GM21717 (cell line): ENCODE results near the gene MDH2.
"Not testable (repeated sequence)": the region's sequence is repeated elsewhere in the genome, so short reads cannot be mapped to it uniquely, and the experiment has no call there.

Experiments
- ATAC-seq: cut with Tn5 transposase; IDR thresholded peaks from one replicate; pipeline ENCODE4 v1.9.1; 2021; ENCODE audit warnings: mild to moderate bottlenecking, moderate library complexity; ENCODE audit not compliant: unreplicated experiment

MDH2 gene

DNA sequence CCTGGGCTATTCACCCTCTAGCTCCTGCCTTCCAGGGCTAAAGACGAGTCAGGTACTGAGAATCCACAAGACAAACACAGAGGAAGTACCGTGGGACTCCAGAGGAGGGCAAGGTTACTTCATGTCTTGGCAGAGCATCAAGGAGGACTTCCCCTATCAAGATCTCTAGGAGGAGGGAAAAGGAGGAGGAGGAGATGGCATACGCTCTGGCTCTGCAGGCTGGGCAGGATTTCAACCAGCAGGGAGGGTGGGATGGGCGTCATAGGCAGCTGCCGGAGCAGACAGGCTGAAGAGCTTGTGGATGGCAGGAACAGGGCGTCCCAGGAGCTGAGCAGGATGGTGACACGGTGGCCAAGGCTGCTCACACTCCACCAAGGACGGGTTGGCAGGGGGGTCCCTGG is 21.3 kb downstream of the MDH2 start:
- ATAC-seq: no peak

DNA sequence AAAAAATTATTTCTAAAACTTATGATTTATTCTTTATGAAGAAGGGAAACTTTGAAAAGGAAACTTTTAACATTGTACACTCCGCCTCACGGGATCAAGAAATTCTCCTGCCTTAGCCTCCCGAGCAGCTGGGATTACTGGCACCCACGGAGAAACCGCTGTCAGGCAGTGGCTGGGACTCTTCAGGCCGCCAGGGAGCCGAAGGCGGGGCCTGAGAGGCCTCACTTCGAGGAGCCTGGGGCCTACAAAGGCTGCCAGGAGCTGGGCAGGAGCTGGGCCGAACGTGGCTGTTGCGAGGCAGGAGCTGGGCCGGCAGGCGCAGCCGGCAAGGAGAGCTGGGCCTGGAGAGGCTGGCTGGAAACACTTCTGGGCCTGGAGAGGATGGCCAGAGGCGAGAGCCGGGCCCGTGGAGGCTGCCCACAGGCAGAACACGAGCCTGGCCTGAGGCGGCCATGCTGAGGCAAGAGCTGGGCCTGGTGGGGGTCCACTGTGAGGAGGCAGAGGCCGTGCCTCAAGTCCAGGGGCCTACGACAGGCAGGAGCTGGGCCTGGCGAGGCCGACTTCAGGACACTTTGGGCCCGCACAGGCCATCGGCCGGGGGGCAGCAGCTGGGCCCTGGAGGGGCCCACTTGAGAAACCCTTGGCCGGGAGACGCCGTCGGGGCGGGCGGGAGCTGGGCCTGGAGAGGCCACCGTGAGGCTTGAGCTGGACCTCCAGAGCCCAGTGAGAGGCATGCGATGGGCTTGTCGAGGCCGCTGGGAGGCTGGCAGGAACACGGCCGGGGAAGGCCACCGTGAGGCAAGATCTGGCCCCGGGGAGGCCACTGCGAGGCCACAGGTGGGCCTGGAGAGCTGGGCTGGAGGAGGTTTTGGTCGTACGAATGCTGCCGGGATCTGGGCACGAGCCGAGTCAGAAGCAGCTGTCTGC is 23.7 kb downstream of the MDH2 start:
- no peak for ATAC-seq

DNA sequence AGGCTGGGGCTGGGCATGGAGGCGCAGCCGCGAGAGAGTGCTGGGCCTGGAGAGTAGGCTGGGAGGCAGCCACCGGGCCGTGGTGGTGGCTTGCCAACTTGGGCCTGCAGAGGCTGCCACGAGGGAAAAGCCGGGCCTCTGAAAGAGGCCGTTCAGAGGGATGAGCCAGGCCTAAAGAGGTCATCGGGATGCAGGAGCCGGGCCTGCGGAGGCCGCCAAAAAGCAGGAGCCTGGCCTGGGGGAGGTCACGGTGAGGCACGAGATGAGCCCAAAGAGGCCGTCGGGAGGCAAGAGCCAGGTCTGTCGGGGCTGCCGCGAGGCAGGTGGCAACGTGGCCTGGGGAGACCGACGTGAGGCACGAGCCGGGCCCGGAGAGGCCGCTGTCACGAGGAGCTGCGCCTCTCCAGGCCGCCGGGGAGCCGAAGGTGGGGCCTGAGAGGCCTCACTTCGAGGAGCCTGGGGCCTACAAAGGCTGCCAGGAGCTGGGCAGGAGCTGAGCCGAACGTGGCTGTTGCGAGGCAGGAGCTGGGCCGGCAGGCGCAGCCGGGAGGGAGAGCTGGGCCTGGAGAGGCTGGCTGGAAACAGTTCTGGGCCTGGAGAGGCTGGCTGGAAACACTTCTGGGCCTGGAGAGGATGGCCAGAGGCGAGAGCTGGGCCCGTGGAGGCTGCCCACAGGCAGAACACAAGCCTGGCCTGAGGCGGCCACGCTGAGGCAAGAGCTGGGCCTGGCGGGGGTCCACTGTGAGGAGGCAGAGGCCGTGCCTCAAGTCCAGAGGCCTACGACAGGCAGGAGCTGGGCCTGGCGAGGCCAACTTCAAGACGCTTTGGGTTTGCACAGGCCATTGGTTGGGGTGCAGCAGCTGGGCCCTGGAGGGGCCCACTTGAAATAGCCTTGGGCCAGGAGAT is 24.6 kb downstream of the MDH2 start:
- ATAC-seq: no peak

DNA sequence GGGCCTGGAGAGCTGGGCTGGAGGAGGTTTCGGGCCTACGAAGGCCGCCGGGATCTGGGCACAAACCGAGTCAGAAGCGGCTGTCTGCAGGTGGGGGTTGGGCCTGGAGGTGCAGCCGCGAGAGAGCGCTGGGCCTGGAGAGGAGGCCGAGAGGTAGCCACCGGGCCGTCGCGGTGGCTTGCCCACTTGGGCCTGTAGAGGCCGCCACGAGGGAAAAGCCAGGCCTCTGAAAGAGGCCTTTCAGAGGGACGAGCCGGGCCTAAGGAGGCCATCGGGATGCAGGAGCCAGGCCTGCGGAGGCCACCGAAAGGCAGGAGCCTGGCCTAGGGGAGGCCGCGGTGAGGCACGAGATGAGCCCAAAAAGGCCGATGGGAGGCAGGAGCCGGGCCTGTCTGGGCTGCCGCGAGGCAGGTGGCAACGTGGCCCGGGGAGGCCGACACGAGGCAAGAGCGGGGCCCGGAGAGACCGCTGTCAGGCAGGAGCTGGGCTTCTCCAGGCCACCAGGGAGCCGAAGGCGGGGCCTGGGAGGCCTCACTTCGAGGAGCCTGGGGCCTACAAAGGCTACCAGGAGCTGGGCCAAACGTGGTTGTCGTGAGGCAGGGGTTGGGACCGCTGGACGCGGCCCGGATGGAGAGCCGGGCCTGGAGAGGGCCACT is 25.6 kb downstream of the MDH2 start:
- no peak for ATAC-seq

DNA sequence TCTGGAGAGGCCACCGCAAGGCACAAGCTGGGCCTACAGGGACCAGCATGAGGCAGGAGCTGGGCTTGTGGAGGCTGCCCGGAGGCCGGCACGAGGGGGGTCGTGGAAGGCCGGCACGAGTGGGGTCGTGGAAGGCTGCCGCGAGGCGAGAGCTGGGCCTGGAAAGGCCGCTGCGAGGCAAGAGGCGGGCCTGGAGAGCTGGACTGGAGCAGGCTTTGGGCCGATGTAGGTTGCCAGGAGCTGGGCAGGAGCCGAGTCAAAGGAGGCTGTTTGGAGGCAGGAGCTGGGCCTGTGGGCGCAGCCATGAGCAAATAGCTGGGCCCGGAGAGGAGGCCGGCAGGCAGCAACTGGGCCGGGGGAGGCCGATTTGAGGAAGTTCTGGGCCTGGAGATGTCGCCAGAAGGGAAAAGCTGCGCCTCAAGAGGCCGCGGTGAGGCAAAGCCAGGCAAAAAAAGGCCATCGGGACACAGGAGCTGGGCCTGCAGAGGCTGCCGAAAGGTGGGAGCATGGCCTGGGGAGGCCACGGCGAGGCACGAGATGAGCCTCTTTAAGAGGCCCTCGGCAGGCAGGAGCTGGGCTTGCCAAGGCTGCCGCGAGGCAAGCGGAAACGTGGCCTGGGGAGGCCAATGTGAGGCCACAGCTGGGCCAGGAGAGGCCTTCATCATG is 26.5 kb downstream of the MDH2 start:
- ATAC-seq: no peak

DNA sequence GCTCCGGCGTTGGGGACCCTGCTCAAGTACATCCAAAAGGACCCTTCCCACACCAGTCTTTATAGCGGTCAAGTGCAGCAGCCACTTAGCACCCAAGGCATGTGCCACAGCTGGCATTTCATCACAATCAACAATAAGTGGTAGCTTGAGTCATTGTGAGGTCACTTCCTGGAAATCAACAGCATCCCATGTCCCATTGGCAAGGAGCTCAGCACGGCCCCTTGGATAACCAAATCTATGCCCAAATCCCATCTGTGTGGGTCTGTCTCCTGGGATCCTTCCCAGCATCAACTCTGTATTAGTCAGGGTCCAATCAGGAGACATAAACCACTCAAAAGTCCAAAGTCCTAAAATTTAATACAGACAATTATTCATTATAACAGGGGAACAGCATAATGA is 27.1 kb downstream of the MDH2 start:
- ATAC-seq: no peak

DNA sequence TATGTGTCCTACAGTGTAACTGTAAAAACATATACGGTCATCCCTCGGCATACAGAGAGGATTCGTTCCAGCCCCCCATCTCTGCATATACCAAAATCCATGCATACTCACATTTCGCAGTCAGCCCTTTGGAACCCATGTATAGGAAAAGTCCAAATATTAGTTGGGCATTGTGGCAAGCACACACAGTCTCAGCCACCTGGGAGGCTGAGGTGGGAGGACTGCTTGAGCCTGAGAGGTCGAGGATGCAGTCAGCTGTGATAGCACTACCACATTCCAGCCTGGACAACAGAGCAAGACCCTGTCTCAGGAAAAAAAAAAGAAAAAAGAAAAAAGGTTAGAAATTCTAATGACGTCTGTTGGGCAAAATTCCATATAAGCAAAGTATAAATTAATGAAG is 29.1 kb downstream of the MDH2 start:
- ATAC-seq: no peak

DNA sequence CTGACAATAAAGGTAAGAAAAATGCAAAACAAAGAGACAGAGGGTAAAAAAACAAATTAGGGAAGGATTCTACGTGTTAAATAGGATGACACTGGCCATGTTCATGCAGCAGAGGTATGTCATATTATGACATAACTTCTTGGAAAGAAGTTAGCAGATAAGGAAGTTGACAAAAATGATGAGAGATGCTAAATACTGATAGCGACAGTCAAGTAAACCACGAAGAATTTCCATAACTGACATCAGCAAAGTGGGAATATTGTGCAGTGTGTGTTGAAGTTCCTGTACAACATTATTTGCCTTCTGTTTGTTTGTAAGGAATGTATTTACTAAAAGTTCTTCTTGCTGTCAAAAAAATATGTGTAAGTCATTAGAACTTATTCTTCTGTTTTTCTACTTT is 29.5 kb downstream of the MDH2 start:
- no peak for ATAC-seq

DNA sequence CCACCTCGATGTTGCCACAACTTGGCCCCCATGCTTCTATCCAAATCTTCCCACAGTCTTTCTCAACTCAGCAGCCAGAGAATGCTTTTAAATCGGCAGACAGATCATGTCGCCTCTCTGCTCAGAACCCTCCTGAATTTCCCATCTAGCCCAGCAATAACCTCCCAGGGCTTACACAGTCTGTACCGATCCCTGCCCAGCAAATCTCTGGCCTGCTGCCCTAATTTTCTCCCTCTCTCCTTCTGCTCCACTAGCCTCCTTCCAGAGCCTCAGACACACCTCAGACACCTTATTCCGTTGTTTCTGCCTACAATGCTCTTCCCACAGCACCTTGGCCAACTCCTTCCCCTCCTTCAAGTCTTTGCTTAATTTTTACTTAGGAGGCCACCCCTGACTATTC is 32.3 kb downstream of the MDH2 start:
- ATAC-seq: no peak

DNA sequence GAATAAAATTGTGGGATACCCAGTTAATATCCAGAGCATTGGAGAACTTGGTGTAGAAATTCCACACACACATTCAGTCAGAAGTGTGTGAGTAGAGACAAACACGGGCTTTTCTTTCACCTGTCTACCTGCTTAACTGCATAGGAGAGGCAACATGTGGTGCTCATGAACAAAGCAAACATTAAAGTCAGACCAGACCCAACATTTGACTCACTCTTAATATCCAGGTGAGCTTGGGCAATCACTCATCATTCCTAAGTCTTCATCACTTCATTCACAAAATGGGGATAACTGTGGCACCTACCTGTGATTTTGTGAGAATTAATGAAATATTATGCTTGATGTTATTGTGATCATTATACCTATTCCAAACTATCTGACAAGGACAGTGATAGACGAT is 36.2 kb downstream of the MDH2 start:
- not testable (repeated sequence) for ATAC-seq

DNA sequence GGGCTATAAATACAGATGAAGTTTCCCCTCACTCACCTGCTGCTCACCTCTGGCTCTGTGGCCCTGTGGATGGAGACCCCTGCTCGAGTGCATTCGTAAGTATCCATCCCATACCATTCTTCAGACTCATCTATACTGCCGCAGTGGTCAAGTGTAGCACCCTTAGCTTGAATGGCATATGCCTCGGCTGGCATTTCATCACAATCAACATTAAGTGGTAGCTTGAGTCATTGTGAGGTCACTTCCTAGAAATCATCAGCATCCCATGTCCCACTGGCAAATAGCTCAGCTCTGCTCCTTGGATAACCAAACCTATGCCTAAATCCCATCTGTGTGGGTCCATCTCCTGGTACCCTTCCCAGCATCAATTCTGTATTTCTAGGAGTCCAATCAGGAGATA is 38.2 kb downstream of the MDH2 start:
- ATAC-seq: no peak

DNA sequence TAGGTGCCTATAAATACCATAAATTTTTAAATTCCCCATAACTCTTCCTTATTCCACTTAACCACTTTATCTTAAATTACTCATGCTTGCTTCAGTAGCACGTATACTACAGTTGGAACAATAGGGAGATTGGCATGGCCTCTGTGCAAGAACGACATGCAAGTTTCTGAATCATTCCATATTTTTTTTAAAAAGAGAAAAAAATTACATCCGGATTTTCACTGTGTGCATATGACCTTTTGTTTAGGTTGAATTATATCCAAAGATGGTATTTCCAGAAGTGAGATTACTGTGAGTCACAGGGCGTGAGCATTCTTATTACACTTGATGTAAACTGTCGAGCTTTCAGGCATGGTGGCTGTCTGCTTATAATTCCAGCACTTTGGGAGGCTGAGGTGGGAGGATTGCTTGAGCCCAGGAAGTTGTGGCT is 39.5 kb downstream of the MDH2 start:
- not testable (repeated sequence) for ATAC-seq

DNA sequence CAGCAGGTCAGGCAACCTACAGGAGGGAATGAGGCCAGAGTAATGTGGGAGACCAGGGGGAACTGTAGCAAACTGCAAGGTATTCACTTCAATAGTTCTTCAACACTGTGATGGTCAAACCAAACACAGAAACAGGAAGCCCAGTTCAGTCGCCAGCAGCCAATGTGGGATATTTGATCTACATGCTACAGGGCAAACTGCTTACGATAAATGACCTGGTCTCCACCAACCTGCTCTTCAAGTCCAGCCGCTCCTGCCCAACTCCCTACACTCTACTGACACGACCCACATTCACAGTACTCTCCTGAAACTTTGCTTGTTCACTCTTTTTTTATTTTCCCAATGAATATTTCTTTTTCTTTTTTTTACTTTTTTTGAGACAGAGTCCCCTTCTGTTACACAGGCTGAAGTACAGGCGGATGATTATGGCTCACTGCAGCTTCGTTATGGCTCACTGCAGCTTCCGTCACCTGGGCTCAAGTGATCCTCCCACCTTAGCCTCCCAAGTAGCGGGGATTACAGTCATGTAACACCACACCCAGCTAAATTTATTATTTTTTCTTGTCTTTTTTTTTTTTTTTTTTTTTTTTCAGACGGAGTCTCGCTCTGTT is 42.1 kb downstream of the MDH2 start:
- no peak for ATAC-seq

DNA sequence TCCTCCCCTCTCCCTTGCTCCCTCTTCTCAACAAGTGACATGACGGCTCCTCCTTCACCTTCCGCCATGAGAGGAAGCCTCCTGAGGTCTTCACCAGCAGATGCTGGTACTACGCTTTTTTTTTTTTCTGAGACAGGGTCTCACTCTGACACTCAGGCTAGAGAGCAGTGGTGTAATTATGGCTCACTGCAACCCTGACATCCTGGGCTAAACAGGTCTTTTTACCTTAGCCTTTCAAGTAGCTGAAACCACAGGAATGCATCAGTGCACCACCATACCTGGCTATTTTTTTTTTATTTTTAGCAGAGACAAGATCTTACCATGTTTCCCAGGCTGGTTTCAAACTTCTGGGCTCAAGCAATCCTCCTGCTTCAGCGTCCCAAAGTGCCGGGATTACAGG is 43.6 kb downstream of the MDH2 start:
- no peak for ATAC-seq

DNA sequence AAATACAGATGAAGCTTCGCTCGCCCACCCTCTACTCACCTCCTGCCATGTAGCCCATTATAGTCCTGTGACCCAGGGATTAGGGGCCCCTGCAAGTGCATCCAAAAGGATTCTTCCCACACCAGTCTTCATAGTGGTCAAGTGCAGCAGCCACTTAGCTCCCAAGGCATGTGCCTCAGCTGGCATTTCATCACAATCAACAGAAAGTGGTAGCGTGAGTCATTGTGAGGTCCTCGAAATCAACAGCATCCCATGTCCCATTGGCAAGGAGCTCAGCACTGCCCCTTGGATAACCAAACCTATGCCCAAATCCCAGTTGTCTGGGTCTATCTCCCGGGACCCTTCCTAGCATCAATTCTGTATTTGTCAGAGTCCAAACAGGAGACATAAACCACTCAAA is 45.6 kb downstream of the MDH2 start:
- not testable (repeated sequence) for ATAC-seq

DNA sequence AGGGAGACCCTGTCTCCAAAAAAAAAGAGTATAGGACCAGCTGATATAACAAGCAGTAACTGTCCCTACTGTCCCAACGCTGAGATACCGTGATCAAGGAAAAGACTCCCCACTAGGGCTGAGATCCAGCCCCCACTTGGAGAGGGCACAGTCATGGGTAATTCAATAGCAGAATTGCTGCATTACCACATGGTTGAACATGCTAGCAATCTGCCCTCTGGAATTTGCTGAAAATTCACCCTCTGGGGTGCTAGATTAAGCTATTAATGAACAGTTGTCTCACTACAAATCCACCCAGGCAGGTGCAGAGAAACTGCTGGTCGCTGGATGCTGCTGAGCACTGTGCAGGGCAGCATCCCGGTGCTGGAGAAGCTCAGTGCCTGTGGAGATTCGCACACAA is 46.4 kb downstream of the MDH2 start:
- ATAC-seq: not testable (repeated sequence)

DNA sequence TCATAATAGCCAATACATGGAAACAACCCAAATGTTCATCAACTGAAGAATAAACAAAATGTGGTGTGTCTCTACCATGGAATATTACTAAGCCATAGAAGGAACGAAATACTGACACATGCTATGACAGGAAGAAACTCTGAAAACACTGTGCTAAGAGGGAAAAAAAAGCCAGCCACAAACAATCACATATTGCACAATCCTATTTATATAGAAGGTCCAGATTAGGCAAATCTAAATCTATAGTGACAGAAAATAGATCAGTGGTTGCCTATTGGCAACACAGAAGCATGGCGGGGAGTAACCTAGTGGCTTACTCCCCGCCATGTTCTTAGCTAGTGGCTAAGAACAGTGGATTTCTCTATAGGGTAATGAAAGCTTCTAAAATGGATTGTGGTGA is 48.0 kb downstream of the MDH2 start:
- ATAC-seq: no peak

DNA sequence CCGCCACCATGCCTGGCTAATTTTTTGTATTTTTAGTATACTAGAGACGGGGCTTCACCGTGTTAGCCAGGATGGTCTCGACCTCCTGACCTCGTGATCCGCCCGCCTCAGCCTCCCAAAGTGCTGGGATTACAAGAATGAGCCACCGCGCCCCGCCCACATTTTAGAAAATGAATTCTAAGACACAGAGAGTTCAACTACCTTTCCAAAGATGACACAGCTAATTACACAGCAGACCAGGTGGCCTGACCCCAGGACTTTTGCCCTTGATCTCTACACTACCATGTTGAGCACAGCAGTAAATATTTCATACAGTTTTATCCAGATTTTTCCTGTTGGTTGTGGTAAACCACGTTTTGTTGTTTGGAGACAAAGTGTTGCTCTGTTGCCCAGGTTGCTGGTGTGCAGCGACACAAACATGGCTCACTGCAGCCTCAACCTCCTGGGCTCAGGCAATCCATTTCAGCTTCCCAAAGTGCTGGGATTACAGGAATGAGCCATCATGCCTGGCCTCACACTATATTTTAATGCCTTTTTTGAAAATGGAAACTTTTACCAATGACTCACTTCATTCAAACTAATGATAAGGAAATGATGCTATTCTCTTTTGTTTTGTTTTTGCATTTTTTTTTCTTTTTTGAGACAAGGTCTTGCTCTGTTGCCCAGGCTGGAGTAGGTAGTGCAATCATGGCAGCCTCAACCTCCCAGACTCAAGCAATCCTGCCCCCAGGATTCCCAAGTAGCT is 54.0 kb downstream of the MDH2 start:
- ATAC-seq: not testable (repeated sequence)

DNA sequence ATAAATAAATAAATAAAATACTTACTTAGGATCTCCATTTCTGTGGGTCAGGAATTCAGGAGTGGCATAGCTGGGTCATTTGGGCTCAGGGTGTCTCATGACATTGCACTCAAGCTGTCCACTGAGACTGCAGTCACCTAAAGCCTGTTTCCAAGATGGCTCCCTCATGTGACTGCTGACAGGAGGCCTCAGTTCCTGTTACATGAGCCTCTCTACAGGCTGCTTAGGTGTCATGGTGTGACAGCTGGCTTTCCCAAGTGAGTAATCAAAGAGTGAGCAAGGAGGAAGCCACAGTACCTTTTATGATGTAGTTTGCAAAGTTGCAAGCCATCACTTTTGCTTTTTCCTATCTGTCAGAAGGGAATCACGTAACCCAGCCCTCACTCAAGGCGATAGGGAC is 55.9 kb downstream of the MDH2 start:
- ATAC-seq: not testable (repeated sequence)

DNA sequence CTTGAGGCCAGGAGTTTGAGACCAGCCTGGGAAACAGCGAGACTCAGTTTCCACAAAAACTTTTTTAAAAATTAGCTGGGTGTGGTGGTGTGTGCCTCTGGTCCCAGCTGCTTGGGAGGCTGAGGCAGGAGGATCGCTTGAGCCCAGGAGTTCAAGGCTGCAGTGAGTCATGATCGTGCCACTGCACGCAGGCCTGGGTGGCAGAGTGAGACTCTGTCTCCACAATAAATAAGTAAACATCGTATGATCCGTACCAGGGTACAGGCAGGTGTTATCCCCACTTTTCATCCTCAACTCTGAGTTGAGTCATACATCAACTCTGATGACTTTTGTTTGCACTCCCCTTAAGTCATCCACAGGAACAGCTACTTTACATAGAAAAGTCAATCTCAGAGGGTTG is 58.2 kb downstream of the MDH2 start:
- ATAC-seq: not testable (repeated sequence)
